Measurements from ENCODE around the gene SLC51B.

SLC51B gene

GRCh38 chr15:65029736-65030208 is 15.4 kb upstream of the SLC51B start:
- Histone ChIP-seq H3K4me1 (ENCODE audit: low read length) (peaks cover 32% of the 10 kb centered on the region), H2AFZ (ENCODE audit: low read depth, low read length) (no peak overlapping the region), H3K4me2 (ENCODE audit: low read length) (no peak overlapping the region), H3K9me3 (ENCODE audit: insufficient read depth, low read length) (no peaks in the 10 kb centered on the region), H3K79me2 (ENCODE audit: low read length) (peaks cover 19% of the 10 kb centered on the region), H3K36me3 (replicated peaks; ENCODE audit: low read depth, low read length) (peaks cover 14% of the 10 kb centered on the region), H3K27me3 (ENCODE audit: low read depth, low read length) (peaks cover 13% of the 10 kb centered on the region), H3K9ac (ENCODE audit: low read length) (no peak overlapping the region), H3K27ac (ENCODE audit: low read length) (no peak overlapping the region), H4K20me1 (ENCODE audit: insufficient read depth, low read length) (peaks cover 5% of the 10 kb centered on the region), H3K4me3 (ENCODE audit: low read length) (no peak overlapping the region)
- TF ChIP-seq EZH2phosphoT487 (IDR thresholded peaks at IDR 0.05; ENCODE audit: low read depth), result no peak
- TF ChIP-seq CTCF (IDR thresholded peaks at IDR 0.05; ENCODE audit: low read depth, low read length), result no peak

- peak overlapping the region; percentile 34 for H3K9ac ChIP-seq (ENCODE audit: low read length)
- no peaks in the 10 kb centered on the region for H4K20me1 ChIP-seq (ENCODE audit: insufficient read depth, low read length)
- H2AFZ ChIP-seq (ENCODE audit: low read depth, low read length), result peak overlapping the region; percentile 94
- H3K4me1 ChIP-seq (ENCODE audit: low read length), result peaks cover 27% of the 10 kb centered on the region
- peaks cover 13% of the 10 kb centered on the region for H3K27me3 ChIP-seq (ENCODE audit: low read depth, low read length)
- no peak overlapping the region for H3K27ac ChIP-seq (ENCODE audit: low read length)
- TF ChIP-seq EZH2phosphoT487 (IDR thresholded peaks at IDR 0.05; ENCODE audit: low read depth) (no peak), CTCF (IDR thresholded peaks at IDR 0.05; ENCODE audit: low read depth, low read length) (peak; percentile 87)
- peak overlapping the region; percentile 69 for H3K4me3 ChIP-seq (ENCODE audit: low read length)
- H3K36me3 ChIP-seq (replicated peaks; ENCODE audit: low read depth, low read length), result no peaks in the 10 kb centered on the region
- no peaks in the 10 kb centered on the region for H3K9me3 ChIP-seq (ENCODE audit: insufficient read depth, low read length)
- H3K79me2 ChIP-seq (ENCODE audit: low read length), result peaks cover 14% of the 10 kb centered on the region
- H3K4me2 ChIP-seq (ENCODE audit: low read length), result peak overlapping the region; percentile 86
Measured at GRCh38 chr15:65032801-65033537, 12.2 kb upstream of the SLC51B start.

- no peak for TF ChIP-seq EZH2phosphoT487 (IDR thresholded peaks at IDR 0.05; ENCODE audit: low read depth)
- TF ChIP-seq CTCF (IDR thresholded peaks at IDR 0.05; ENCODE audit: low read depth, low read length), result peak; percentile 80
- Histone ChIP-seq H3K79me2 (ENCODE audit: low read length) (peaks cover 6% of the 10 kb centered on the region), H2AFZ (ENCODE audit: low read depth, low read length) (peak overlapping the region; percentile 94), H3K4me2 (ENCODE audit: low read length) (peak overlapping the region; percentile 86), H3K4me1 (ENCODE audit: low read length) (peaks cover 22% of the 10 kb centered on the region), H3K36me3 (replicated peaks; ENCODE audit: low read depth, low read length) (no peaks in the 10 kb centered on the region), H4K20me1 (ENCODE audit: insufficient read depth, low read length) (no peaks in the 10 kb centered on the region), H3K27me3 (ENCODE audit: low read depth, low read length) (peaks cover 13% of the 10 kb centered on the region), H3K9ac (ENCODE audit: low read length) (peak overlapping the region; percentile 34), H3K9me3 (ENCODE audit: insufficient read depth, low read length) (no peaks in the 10 kb centered on the region), H3K4me3 (ENCODE audit: low read length) (peak overlapping the region; percentile 69), H3K27ac (ENCODE audit: low read length) (no peak overlapping the region)
Measured at GRCh38 chr15:65033659-65034269, 11.4 kb upstream of the SLC51B start.

- H3K4me3 ChIP-seq (ENCODE audit: low read length), result no peak overlapping the region
- peaks cover 13% of the 10 kb centered on the region for H3K27me3 ChIP-seq (ENCODE audit: low read depth, low read length)
Measured at GRCh38 chr15:65034719-65035118, 10.5 kb upstream of the SLC51B start.

More at GRCh38 chr15:65034719-65035118, 10.5 kb upstream of the SLC51B start:
- TF ChIP-seq CTCF (IDR thresholded peaks at IDR 0.05; ENCODE audit: low read depth, low read length), result no peak
- no peak for TF ChIP-seq EZH2phosphoT487 (IDR thresholded peaks at IDR 0.05; ENCODE audit: low read depth)
- H3K36me3 ChIP-seq (replicated peaks; ENCODE audit: low read depth, low read length), result no peaks in the 10 kb centered on the region
- no peaks in the 10 kb centered on the region for H3K9me3 ChIP-seq (ENCODE audit: insufficient read depth, low read length)
- H3K9ac ChIP-seq (ENCODE audit: low read length), result no peak overlapping the region
- H3K4me1 ChIP-seq (ENCODE audit: low read length), result peaks cover 22% of the 10 kb centered on the region
- no peak overlapping the region for H3K4me2 ChIP-seq (ENCODE audit: low read length)
- no peak overlapping the region for H2AFZ ChIP-seq (ENCODE audit: low read depth, low read length)
- no peaks in the 10 kb centered on the region for H3K79me2 ChIP-seq (ENCODE audit: low read length)
- no peak overlapping the region for H3K27ac ChIP-seq (ENCODE audit: low read length)
- H4K20me1 ChIP-seq (ENCODE audit: insufficient read depth, low read length), result no peaks in the 10 kb centered on the region
